GM12891 (cell line): ENCODE data around the gene CHST10.

Source experiments
- POLR2A ChIP-seq: IDR thresholded peaks from 2 replicates; pipeline ENCODE4 v1.6.1; 2011; ENCODE audit warnings: low read depth, low read length, control low read depth
- POLR2AphosphoS5 ChIP-seq: IDR thresholded peaks from 2 replicates; pipeline ENCODE4 v1.6.1; 2011; ENCODE audit warnings: low read depth, low read length, control low read depth
- SPI1 ChIP-seq: IDR thresholded peaks from 2 replicates; pipeline ENCODE4 v1.6.1; 2011; ENCODE audit warnings: low read depth, low read length, control low read depth
- TAF1 ChIP-seq: IDR thresholded peaks from 2 replicates; pipeline ENCODE4 v1.6.1; 2011; ENCODE audit warnings: low read depth, low read length, control low read depth

DNA sequence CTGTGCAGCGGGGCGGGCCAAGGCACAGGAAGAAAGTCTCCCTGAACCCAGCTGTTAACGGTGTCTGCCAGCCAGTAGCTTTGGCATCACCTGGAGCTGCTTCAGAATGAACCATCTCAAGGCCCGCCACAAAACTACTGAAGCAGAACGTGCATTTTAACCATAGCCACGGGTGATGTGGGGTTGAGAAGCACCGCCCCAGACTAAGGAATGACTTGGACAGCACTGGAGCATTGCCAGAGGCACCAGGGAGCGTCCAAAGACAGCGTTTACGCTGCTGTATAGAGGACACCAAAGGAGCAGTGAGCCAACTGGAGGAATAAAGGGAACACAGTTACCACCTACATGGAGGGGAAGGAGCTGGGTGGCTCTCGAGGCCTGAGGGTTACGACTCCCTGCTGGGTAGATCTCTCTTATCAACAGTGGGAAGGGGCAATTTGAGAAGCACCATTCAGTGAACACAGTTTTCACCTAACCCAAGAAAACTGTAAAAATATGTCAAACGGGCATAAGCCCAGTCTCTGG is 66.7 kb downstream of the CHST10 start:
- TF ChIP-seq POLR2A: no peak
- no peak for TF ChIP-seq TAF1
- TF ChIP-seq SPI1: no peak
- TF ChIP-seq POLR2AphosphoS5: no peak
